H9 (cell line): ENCODE measurements around the gene F8. TPM values are rescaled to one million over a fixed set of nuclear protein-coding genes. Genes with fewer than 3 reads are reported as not detected.

Source experiments
- DNase-seq: peaks from one replicate; pipeline ENCODE4 v3.0.0-alpha.2; 2017
- H2AFZ ChIP-seq: one replicate; pipeline ENCODE4 v1.6.1; 2013; ENCODE audit warnings: mild to moderate bottlenecking, low read length, control low read depth, moderate library complexity
- H2AK5ac ChIP-seq: 2 replicates; pipeline ENCODE4 v1.6.1; 2013; ENCODE audit warnings: low read length, control low read depth, mixed read lengths; ENCODE audit not compliant: insufficient read length
- H2BK120ac ChIP-seq: one replicate; pipeline ENCODE4 v1.6.1; 2013; ENCODE audit warnings: low read depth, mild to moderate bottlenecking, low read length, control low read depth, inconsistent platforms; ENCODE audit not compliant: poor library complexity, severe bottlenecking
- H2BK12ac ChIP-seq: 2 replicates; pipeline ENCODE4 v1.6.1; 2013; ENCODE audit warnings: low read length, control low read depth, mixed read lengths, low read depth; ENCODE audit not compliant: insufficient read length
- H2BK15ac ChIP-seq: 2 replicates; pipeline ENCODE4 v1.6.1; 2013; ENCODE audit warnings: low read depth, low read length, control low read depth
- H2BK20ac ChIP-seq: one replicate; pipeline ENCODE4 v1.6.1; 2013; ENCODE audit warnings: low read depth, mild to moderate bottlenecking, low read length, control low read depth, inconsistent platforms; ENCODE audit not compliant: poor library complexity, severe bottlenecking
- H2BK5ac ChIP-seq: 2 replicates; pipeline ENCODE4 v1.6.1; 2013; ENCODE audit warnings: low read length, control low read depth, mixed read lengths; ENCODE audit not compliant: insufficient read length
- H3K14ac ChIP-seq: 2 replicates; pipeline ENCODE4 v1.6.1; 2013; ENCODE audit warnings: low read length, control low read depth; ENCODE audit not compliant: insufficient read depth
- H3K18ac ChIP-seq: 2 replicates; pipeline ENCODE4 v1.6.1; 2013; ENCODE audit warnings: low read depth, mild to moderate bottlenecking, mixed read lengths, low read length, control low read depth; ENCODE audit not compliant: insufficient read length
- H3K23ac ChIP-seq: 2 replicates; pipeline ENCODE4 v1.6.1; 2013; ENCODE audit warnings: low read length, control low read depth, mixed read lengths, low read depth; ENCODE audit not compliant: insufficient read length
- H3K23me2 ChIP-seq: 2 replicates; pipeline ENCODE4 v1.6.1; 2013; ENCODE audit warnings: low read depth, mild to moderate bottlenecking, mixed read lengths, low read length, control low read depth; ENCODE audit not compliant: insufficient read length, poor library complexity, severe bottlenecking
- H3K27ac ChIP-seq: 2 replicates; pipeline ENCODE4 v1.5.1; 2013; ENCODE audit warnings: low read length, control low read depth, mixed read lengths, low read depth; ENCODE audit not compliant: insufficient read length
- H3K27me3 ChIP-seq: 2 replicates; pipeline ENCODE4 v1.6.1; 2013; ENCODE audit warnings: low read length, control low read depth, inconsistent platforms; ENCODE audit not compliant: insufficient read depth
- H3K4ac ChIP-seq: 2 replicates; pipeline ENCODE4 v1.6.1; 2013; ENCODE audit warnings: low read depth, mild to moderate bottlenecking, control low read depth, inconsistent platforms, low read length, moderate library complexity
- H3K4me1 ChIP-seq: 2 replicates; pipeline ENCODE4 v1.6.1; 2013; ENCODE audit warnings: low read length, control low read depth, inconsistent platforms; ENCODE audit not compliant: insufficient read depth
- H3K4me2 ChIP-seq: 2 replicates; pipeline ENCODE4 v1.6.1; 2013; ENCODE audit warnings: low read length, control low read depth, mixed read lengths; ENCODE audit not compliant: insufficient read length, insufficient read depth
- H3K56ac ChIP-seq: 2 replicates; pipeline ENCODE4 v1.6.1; 2013; ENCODE audit warnings: low read depth, mild to moderate bottlenecking, mixed read lengths, low read length, control low read depth; ENCODE audit not compliant: insufficient read length
- H3K79me1 ChIP-seq: 2 replicates; pipeline ENCODE4 v1.6.1; 2013; ENCODE audit warnings: low read depth, mild to moderate bottlenecking, moderate library complexity, low read length, control low read depth, inconsistent platforms; ENCODE audit not compliant: insufficient read depth, poor library complexity, severe bottlenecking
- H3K79me2 ChIP-seq: 2 replicates; pipeline ENCODE4 v1.6.1; 2013; ENCODE audit warnings: low read length, control low read depth, inconsistent platforms; ENCODE audit not compliant: insufficient read depth
- H3K9ac ChIP-seq: 2 replicates; pipeline ENCODE4 v1.6.1; 2013; ENCODE audit warnings: low read length, control low read depth, mixed read lengths; ENCODE audit not compliant: insufficient read length; ENCODE audit errors: extremely low read depth
- H3K9me3 ChIP-seq: one replicate; pipeline ENCODE4 v1.6.1; 2013; ENCODE audit warnings: low read depth, low read length, inconsistent platforms; ENCODE audit not compliant: control insufficient read depth
- H3T11ph ChIP-seq: one replicate; pipeline ENCODE4 v1.6.1; 2013; ENCODE audit warnings: mild to moderate bottlenecking, low read length, control low read depth, inconsistent platforms
- H4K20me1 ChIP-seq: one replicate; pipeline ENCODE4 v1.6.1; 2013; ENCODE audit not compliant: control insufficient read depth, insufficient read length, insufficient read depth
- H4K5ac ChIP-seq: 2 replicates; pipeline ENCODE4 v1.6.1; 2013; ENCODE audit warnings: low read depth, mild to moderate bottlenecking, mixed read lengths, low read length, control low read depth; ENCODE audit not compliant: insufficient read length
- H4K8ac ChIP-seq: replicated peaks from 2 replicates; pipeline ENCODE4 v1.6.1; 2013; ENCODE audit warnings: low read length, control low read depth, mixed read lengths, low read depth; ENCODE audit not compliant: insufficient read length
- H4K91ac ChIP-seq: 2 replicates; pipeline ENCODE4 v1.6.1; 2013; ENCODE audit warnings: low read depth, mild to moderate bottlenecking, moderate library complexity, mixed read lengths, low read length, control low read depth; ENCODE audit not compliant: insufficient read length
- H3K27ac Mint-ChIP-seq, 3 experiments: 2 replicates in 2 of 3; 3 replicates in 1 of 3; pipeline ENCODE4 v1.8.0; 2020 to 2021; ENCODE audit warnings: mixed read lengths in 3 of 3, mild to moderate bottlenecking in 1 of 3, moderate library complexity in 1 of 3
- H3K27me3 Mint-ChIP-seq: 2 replicates; pipeline ENCODE4 v1.8.0; 2021; ENCODE audit warnings: low read depth, mild to moderate bottlenecking, moderate library complexity, mixed read lengths
- H3K36me3 Mint-ChIP-seq, 3 experiments: 2 replicates in 2 of 3; 3 replicates in 1 of 3; pipeline ENCODE4 v1.8.0; 2020 to 2021; ENCODE audit warnings: low read depth in 3 of 3, mixed read lengths in 3 of 3; ENCODE audit not compliant: insufficient read depth in 1 of 3
- H3K4me1 Mint-ChIP-seq, 2 experiments: 2 replicates each; pipeline ENCODE4 v1.8.0; 2020; ENCODE audit warnings: mixed read lengths in 2 of 2
- H3K4me3 Mint-ChIP-seq, 2 experiments: 2 replicates in 1 of 2; 3 replicates in 1 of 2; pipeline ENCODE4 v1.8.0; 2020 to 2021; ENCODE audit warnings: mild to moderate bottlenecking in 2 of 2, mixed read lengths in 2 of 2, moderate library complexity in 1 of 2
- H3K9me3 Mint-ChIP-seq, 2 experiments: 2 replicates in 1 of 2; 3 replicates in 1 of 2; pipeline ENCODE4 v1.8.0; 2020; ENCODE audit warnings: mild to moderate bottlenecking in 2 of 2, mixed read lengths in 2 of 2, moderate library complexity in 1 of 2
- WGBS: extraction: QIAGEN DNeasy Blood & Tissue Kit; methylation state at CpG from one replicate; pipeline ENCODE4 v1.1.7; 2013; ENCODE audit warnings: missing lambda C conversion rate, low lambda C conversion rate, mixed read lengths; ENCODE audit not compliant: insufficient read length; ENCODE audit errors: extremely low coverage; 5-methylcytosine and 5-hydroxymethylcytosine counted together
- microRNA-seq: library from miRNA; unstranded; fragments of <30 nt; microRNA quantifications from one replicate; pipeline ENCODE4, GENCODE V29; 2020; ENCODE audit warnings: borderline microRNAs expressed
- total RNA-seq: library from RNA; stranded (reverse); gene quantifications from 2 replicates; pipeline ENCODE4 v1.2.1, GENCODE V29; 2021
- TF ChIP-seq, protein P1 (sequence below): fragments of 200-600 bp; sonication (generic); conservative IDR thresholded peaks from 3 replicates; pipeline ENCODE4 v1.8.0; 2021; ENCODE audit warnings: antibody characterized with exemption, mild to moderate bottlenecking

The F8 gene
- total RNA-seq, 1 experiment from 2014 or later = 3.1 TPM

DNA sequence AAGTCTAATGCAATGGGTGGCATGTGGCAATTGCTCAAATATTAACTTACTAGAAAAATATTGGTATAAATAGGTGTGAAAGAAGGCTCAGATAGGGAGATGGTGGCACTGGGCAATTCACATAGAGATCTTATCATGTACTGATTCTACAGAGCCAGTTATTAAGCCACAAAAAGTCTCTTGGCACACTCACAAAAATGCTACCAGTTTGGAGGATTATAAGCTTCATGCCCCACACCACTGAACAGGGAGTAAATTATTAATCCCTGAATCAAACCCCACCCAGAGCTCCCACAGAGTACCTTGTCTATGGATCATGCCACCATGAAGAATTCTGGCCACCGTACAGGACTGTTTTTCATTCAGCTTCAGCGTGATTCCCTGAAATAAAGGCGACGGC is 231.1 kb downstream of the F8 start:
- Histone ChIP-seq H3K4me2 (no peak overlapping the region), H2AFZ (no peak overlapping the region), H2BK5ac (no peak overlapping the region), H3K18ac (no peak overlapping the region), H2BK120ac (no peak overlapping the region), H2BK12ac (no peak overlapping the region), H3K79me1 (no peaks in the 10 kb centered on the region), H3K4ac (no peak overlapping the region), H2BK20ac (no peak overlapping the region), H3K23me2 (peaks cover 3% of the 10 kb centered on the region), H3K9me3 (peaks cover 35% of the 10 kb centered on the region), H3K14ac (no peak overlapping the region), H3K79me2 (no peaks in the 10 kb centered on the region; the same call in 1 of the 2 replicates), H3K27ac (no peak overlapping the region), H4K5ac (no peak overlapping the region), H3T11ph (no peak overlapping the region), H4K8ac (no peak overlapping the region), H3K56ac (no peak overlapping the region), H3K4me1 (no peaks in the 10 kb centered on the region), H4K91ac (no peak overlapping the region), H3K27me3 (no peaks in the 10 kb centered on the region), H2AK5ac (no peak overlapping the region), H2BK15ac (no peak overlapping the region), H4K20me1 (no peaks in the 10 kb centered on the region), H3K23ac (no peak overlapping the region), H3K9ac (no peak overlapping the region)
- Mint-ChIP-seq H3K36me3 (peaks cover 5 to 17% (median 10%) of the 10 kb centered on the region in 3 experiments; a peak in 6 of 7 replicates), H3K27ac (no peak overlapping the region), H3K9me3 (peaks cover 59 to 73% of the 10 kb centered on the region in 2 experiments), H3K4me1 (peaks cover 2 to 7% of the 10 kb centered on the region in 2 experiments; a peak in 1 of 4 replicates), H3K4me3 (no peak overlapping the region), H3K27me3 (no peaks in the 10 kb centered on the region)
- no peak for DNase-seq
- TF ChIP-seq, protein P1, sequence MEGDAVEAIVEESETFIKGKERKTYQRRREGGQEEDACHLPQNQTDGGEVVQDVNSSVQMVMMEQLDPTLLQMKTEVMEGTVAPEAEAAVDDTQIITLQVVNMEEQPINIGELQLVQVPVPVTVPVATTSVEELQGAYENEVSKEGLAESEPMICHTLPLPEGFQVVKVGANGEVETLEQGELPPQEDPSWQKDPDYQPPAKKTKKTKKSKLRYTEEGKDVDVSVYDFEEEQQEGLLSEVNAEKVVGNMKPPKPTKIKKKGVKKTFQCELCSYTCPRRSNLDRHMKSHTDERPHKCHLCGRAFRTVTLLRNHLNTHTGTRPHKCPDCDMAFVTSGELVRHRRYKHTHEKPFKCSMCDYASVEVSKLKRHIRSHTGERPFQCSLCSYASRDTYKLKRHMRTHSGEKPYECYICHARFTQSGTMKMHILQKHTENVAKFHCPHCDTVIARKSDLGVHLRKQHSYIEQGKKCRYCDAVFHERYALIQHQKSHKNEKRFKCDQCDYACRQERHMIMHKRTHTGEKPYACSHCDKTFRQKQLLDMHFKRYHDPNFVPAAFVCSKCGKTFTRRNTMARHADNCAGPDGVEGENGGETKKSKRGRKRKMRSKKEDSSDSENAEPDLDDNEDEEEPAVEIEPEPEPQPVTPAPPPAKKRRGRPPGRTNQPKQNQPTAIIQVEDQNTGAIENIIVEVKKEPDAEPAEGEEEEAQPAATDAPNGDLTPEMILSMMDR = no peak
- WGBS = no CpG with 5 or more reads among the region's 4 CpGs

Small RNA genes within 50 kb of the gene (microRNA-seq; reads per million reads assigned to microRNA genes)
- not detected for gene MIR1184-1

Other genes with a start within 250 kb of the F8 start
- 16.4 and 17.9 TPM in 2 replicates for gene MPP1, start 217.2 kb downstream of the F8 start, total RNA-seq
- not detected in 2 replicates for gene SMIM9, start 188.1 kb downstream of the F8 start, total RNA-seq
- 18.8 and 20.6 TPM in 2 replicates for gene F8A1, start 136.4 kb downstream of the F8 start, total RNA-seq
- gene FUNDC2, start 4.1 kb upstream of the F8 start, total RNA-seq = 57.9 and 62.1 TPM in 2 replicates
- 6.2 and 7.2 TPM in 2 replicates for gene CMC4, start 48.4 kb upstream of the F8 start, total RNA-seq
- 14.3 and 21.4 TPM in 2 replicates for gene MTCP1, start 48.4 kb upstream of the F8 start, total RNA-seq
- 27.3 and 29.1 TPM in 2 replicates for gene BRCC3, start 48.8 kb upstream of the F8 start, total RNA-seq
- 83.5 and 83.9 TPM in 2 replicates for gene VBP1, start 193.7 kb upstream of the F8 start, total RNA-seq
- gene RAB39B, start 241.8 kb upstream of the F8 start, total RNA-seq = 6.8 and 7.2 TPM in 2 replicates